ENCODE results near the gene ZNF493.

- TF ChIP-seq, protein P1, sequence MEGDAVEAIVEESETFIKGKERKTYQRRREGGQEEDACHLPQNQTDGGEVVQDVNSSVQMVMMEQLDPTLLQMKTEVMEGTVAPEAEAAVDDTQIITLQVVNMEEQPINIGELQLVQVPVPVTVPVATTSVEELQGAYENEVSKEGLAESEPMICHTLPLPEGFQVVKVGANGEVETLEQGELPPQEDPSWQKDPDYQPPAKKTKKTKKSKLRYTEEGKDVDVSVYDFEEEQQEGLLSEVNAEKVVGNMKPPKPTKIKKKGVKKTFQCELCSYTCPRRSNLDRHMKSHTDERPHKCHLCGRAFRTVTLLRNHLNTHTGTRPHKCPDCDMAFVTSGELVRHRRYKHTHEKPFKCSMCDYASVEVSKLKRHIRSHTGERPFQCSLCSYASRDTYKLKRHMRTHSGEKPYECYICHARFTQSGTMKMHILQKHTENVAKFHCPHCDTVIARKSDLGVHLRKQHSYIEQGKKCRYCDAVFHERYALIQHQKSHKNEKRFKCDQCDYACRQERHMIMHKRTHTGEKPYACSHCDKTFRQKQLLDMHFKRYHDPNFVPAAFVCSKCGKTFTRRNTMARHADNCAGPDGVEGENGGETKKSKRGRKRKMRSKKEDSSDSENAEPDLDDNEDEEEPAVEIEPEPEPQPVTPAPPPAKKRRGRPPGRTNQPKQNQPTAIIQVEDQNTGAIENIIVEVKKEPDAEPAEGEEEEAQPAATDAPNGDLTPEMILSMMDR (IDR thresholded peaks at IDR 0.05; ENCODE audit: low read depth, low read length), result no peak
- no peak for TF ChIP-seq POLR2A (IDR thresholded peaks at IDR 0.05; ENCODE audit: extremely low read depth, insufficient read length)
Observed at GRCh38 chr19:21362291-21362690, 34.6 kb upstream of the ZNF493 start.

All from NB4 (cell line).